GM21723 (cell line): ENCODE measurements around the gene ARHGEF17.

ENCODE experiments used
- ATAC-seq: cut with Tn5 transposase; IDR thresholded peaks from one replicate; pipeline ENCODE4 v1.9.1; 2021; ENCODE audit warnings: mild to moderate bottlenecking, moderate library complexity; ENCODE audit not compliant: unreplicated experiment

The ARHGEF17 gene

GRCh38 chr11:73404048-73404447 lies 96.0 kb downstream of the ARHGEF17 start:
- ATAC-seq = no peak

- no peak for ATAC-seq
These were observed 96.5 kb downstream of the ARHGEF17 start for GRCh38 chr11:73404506-73405145.

GRCh38 chr11:73405146-73405510 lies 97.1 kb downstream of the ARHGEF17 start:
- ATAC-seq = no peak

- ATAC-seq = no peak
These were observed 98.1 kb downstream of the ARHGEF17 start for GRCh38 chr11:73406131-73406530.

- ATAC-seq = no peak
These were observed 98.5 kb downstream of the ARHGEF17 start for GRCh38 chr11:73406619-73407018.

- no peak for ATAC-seq
These were observed 101.4 kb downstream of the ARHGEF17 start for GRCh38 chr11:73409431-73409830.

- ATAC-seq = no peak
These were observed 102.6 kb downstream of the ARHGEF17 start for GRCh38 chr11:73410627-73411026.

- no peak for ATAC-seq
These were observed 103.0 kb downstream of the ARHGEF17 start for GRCh38 chr11:73411031-73411430.

GRCh38 chr11:73412308-73412707 lies 104.2 kb downstream of the ARHGEF17 start:
- ATAC-seq = no peak

GRCh38 chr11:73413256-73413655 lies 105.2 kb downstream of the ARHGEF17 start:
- ATAC-seq = no peak

GRCh38 chr11:73414977-73415651 lies 107.0 kb downstream of the ARHGEF17 start:
- no peak for ATAC-seq

GRCh38 chr11:73415854-73416615 lies 108.0 kb downstream of the ARHGEF17 start:
- no peak for ATAC-seq

- ATAC-seq = no peak
These were observed 108.7 kb downstream of the ARHGEF17 start for GRCh38 chr11:73416786-73417185.
